Thoracic aorta (tissue), 2 donors: Measurements from ENCODE around the gene BLM. TPM values are rescaled to one million over a fixed set of nuclear protein-coding genes. Genes with fewer than 3 reads are reported as not detected.

Experiments used
- ATAC-seq: fragments of 150-250 bp; one replicate; pipeline ENCODE4 v1.8.0; 2017; ENCODE audit warnings: low read depth; ENCODE audit not compliant: insufficient number of reproducible peaks, low FRiP score
- DNase-seq: peaks from one replicate; pipeline ENCODE4 v3.0.0-alpha.2; 2020; ENCODE audit warnings: low spot score
- H3K27ac ChIP-seq, 2 donors: fragments of 200-600 bp; sonication (generic); 1 replicate in 1 of 2; 2 replicates in 1 of 2; pipeline ENCODE4 v1.5.1; 2016; ENCODE audit warnings: mild to moderate bottlenecking in 2 of 2, moderate library complexity in 2 of 2
- H3K27me3 ChIP-seq: fragments of 200-600 bp; sonication (generic); replicated peaks from 2 replicates; pipeline ENCODE4 v1.6.0; 2016; ENCODE audit warnings: mild to moderate bottlenecking; ENCODE audit not compliant: insufficient read depth
- H3K36me3 ChIP-seq: fragments of 200-600 bp; sonication (generic); one replicate; pipeline ENCODE4 v1.5.1; 2016
- H3K4me1 ChIP-seq, 2 donors: fragments of 200-600 bp; sonication (generic); 1 replicate in 1 of 2; 2 replicates in 1 of 2; pipeline versions ENCODE4 v1.5.1 to v1.6.0; 2016; ENCODE audit warnings: low read depth in 2 of 2, mild to moderate bottlenecking in 1 of 2; ENCODE audit not compliant: control insufficient read depth in 1 of 2
- H3K4me3 ChIP-seq: fragments of 200-600 bp; sonication (generic); 2 replicates; pipeline ENCODE4 v1.5.1; 2016; ENCODE audit warnings: mild to moderate bottlenecking
- H3K9me3 ChIP-seq: fragments of 200-600 bp; sonication (generic); 2 replicates; pipeline ENCODE4 v1.5.1; 2016
- total RNA-seq, 2 donors: library from RNA; depleted of rRNA; stranded (reverse); fragments of >200 nt; gene quantifications; one replicate each; pipeline versions ENCODE4 v1.1.0 to v1.2.3, GENCODE V29; 2016
- TF ChIP-seq, protein P1 (sequence below): fragments of 200-600 bp; sonication (generic); IDR thresholded peaks from one replicate; pipeline ENCODE4 v1.5.1; 2019; ENCODE audit warnings: antibody characterized with exemption

The BLM gene
- total RNA-seq, 2 donors from 2014 or later, result 0.49 to 0.81 TPM

DNA sequence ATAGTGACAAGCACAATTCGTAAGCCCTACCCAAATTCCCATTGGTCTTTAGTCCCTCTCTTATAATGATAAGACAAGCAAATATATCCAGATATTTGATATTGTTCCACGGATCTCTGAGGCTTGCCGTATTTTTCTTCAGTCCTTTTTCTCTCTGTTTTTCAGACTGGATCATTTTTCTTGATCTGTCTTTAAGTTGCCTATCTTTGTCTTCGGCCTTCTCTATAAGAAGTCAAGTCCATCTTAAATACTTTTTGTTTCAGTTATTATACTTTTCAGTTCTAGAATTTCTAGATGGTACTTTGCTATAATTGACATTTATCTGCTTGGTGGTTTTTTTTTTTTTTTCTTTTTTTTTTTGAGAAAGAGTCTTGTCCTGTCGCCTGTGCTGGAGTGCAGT is 13.7 kb upstream of the BLM start:
- no peak for DNase-seq
- no peak for ATAC-seq
- no peaks in the 10 kb centered on the region for H3K4me1 ChIP-seq
- no peak overlapping the region for H3K27ac ChIP-seq
- no peaks in the 10 kb centered on the region for H3K36me3 ChIP-seq
- H3K27me3 ChIP-seq, result no peaks in the 10 kb centered on the region
- TF ChIP-seq, protein P1, sequence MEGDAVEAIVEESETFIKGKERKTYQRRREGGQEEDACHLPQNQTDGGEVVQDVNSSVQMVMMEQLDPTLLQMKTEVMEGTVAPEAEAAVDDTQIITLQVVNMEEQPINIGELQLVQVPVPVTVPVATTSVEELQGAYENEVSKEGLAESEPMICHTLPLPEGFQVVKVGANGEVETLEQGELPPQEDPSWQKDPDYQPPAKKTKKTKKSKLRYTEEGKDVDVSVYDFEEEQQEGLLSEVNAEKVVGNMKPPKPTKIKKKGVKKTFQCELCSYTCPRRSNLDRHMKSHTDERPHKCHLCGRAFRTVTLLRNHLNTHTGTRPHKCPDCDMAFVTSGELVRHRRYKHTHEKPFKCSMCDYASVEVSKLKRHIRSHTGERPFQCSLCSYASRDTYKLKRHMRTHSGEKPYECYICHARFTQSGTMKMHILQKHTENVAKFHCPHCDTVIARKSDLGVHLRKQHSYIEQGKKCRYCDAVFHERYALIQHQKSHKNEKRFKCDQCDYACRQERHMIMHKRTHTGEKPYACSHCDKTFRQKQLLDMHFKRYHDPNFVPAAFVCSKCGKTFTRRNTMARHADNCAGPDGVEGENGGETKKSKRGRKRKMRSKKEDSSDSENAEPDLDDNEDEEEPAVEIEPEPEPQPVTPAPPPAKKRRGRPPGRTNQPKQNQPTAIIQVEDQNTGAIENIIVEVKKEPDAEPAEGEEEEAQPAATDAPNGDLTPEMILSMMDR, result no peak
- H3K9me3 ChIP-seq, result no peaks in the 10 kb centered on the region
- H3K4me3 ChIP-seq, result no peak overlapping the region

DNA sequence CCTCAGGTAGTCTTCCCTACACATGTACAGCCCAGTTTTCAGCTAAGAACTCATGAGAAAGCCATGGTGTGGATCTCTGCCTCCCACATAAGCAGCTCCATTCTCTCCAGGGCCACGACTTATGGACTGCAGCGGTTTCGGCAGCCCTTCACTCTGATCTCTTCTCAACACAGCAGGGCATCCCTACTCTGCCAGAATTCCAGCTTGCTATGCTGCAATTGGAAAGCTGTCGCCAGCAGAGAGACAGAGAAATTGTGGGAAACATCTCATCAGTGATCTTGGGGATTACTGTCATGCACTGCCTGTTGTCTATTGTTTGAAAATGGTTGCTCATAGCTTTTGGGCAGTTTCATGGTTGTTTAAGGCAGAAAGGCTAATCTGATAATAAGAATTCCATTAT is 11.9 kb upstream of the BLM start:
- Histone ChIP-seq H3K4me1 (no peaks in the 10 kb centered on the region), H3K9me3 (no peaks in the 10 kb centered on the region), H3K27ac (no peak overlapping the region), H3K36me3 (no peaks in the 10 kb centered on the region), H3K27me3 (no peaks in the 10 kb centered on the region), H3K4me3 (no peak overlapping the region)
- DNase-seq (no peak), ATAC-seq (no peak)
- TF ChIP-seq, protein P1, result no peak

DNA sequence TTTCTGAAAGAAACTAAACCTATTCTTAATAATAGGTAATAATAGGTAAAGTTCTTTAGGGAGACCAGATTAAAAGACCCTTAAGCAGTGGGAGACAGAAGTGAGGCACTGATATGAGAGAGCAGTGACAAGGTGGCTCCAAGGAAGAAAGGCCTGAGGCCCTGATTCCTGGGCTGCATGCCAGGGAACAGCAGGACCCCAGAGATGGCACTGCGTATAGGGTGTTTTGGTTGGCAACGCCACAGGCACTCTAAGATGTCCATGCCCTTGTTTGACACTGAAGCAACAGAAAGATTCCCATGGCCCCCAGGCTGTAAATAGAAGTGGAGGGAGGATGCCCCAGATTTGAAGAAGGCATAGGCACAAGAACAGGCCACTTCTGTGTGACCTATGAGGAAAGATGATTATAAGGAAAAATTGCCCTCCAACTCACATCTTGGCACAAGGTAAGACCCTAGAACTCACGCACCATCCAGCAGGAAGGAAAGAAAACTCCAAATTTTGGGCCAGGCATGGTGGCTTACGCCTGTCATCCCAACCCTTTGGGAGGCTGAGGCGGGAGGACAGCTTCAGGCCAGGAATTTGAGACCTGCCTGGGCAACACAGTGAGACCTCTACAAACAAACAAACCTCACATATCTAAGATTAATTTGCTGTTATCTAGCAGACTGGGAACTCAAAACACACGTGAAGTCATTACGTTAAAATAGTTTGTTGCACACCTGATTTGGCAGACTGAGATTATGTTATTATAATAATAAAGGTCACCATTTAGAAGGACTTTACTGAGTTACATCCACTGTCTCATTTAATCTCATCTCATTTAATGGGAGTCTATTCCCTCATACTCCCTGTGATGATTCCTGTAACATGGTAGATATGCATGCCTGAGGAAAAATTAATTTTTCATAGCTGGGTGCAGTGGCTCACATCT is 10.5 kb upstream of the BLM start:
- DNase-seq (no peak), ATAC-seq (no peak)
- TF ChIP-seq, protein P1, result no peak
- Histone ChIP-seq H3K27me3 (no peaks in the 10 kb centered on the region), H3K4me3 (no peak overlapping the region), H3K36me3 (no peaks in the 10 kb centered on the region), H3K9me3 (no peaks in the 10 kb centered on the region), H3K4me1 (no peaks in the 10 kb centered on the region), H3K27ac (no peak overlapping the region)

DNA sequence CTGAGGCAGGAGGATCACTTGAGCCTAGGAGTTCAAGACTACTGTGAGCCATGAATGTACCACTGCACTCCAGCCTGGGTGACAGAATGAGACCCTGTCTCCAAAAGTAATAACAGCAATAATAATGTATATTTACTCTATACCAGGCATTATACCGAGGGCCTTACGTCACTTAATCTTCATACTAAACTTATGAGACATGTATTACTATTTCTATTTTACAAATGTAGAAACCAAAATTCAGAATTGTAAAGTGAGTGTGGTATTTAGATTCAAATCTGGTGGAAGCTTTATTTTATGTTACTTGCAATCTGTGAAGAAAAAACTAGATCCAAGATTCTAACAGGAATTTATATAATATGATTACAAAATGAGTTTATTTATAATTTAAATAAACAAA is 9.7 kb upstream of the BLM start:
- Histone ChIP-seq H3K4me1 (no peaks in the 10 kb centered on the region), H3K27me3 (no peaks in the 10 kb centered on the region), H3K36me3 (no peaks in the 10 kb centered on the region), H3K9me3 (no peaks in the 10 kb centered on the region), H3K27ac (no peak overlapping the region), H3K4me3 (no peak overlapping the region)
- ATAC-seq (no peak), DNase-seq (no peak)
- TF ChIP-seq, protein P1, result no peak

DNA sequence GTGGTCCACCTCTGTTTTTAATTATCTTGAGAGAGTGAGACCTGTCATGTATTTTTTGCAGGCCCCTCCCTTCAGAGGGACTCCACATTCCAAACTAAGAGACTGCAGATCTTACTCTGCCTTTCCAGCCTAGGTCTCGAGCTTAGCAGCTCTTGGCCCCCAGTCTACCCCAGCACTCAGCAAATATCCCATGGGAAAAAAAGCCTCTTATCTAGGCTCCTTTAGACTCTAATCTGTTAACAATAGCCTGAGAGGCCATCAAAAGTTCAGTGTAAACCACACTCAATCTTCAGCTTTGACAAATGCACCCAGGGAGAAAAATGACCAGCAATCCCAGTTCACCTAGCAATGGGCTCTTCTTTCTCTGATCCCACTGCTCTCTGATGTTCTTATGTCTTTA is 8.6 kb upstream of the BLM start:
- no peaks in the 10 kb centered on the region for H3K9me3 ChIP-seq
- no peak overlapping the region for H3K4me3 ChIP-seq
- ATAC-seq (no peak), DNase-seq (no peak)
- H3K27ac ChIP-seq, result no peak overlapping the region
- H3K4me1 ChIP-seq, result no peaks in the 10 kb centered on the region
- H3K27me3 ChIP-seq, result no peaks in the 10 kb centered on the region
- TF ChIP-seq, protein P1, result no peak
- H3K36me3 ChIP-seq, result no peaks in the 10 kb centered on the region
